ENCODE measurements around the gene KCTD5. TPM values are rescaled to one million over a fixed set of nuclear protein-coding genes. Genes with fewer than 3 reads are reported as not detected.
A peak's percentile ranks its signal among the peaks of the same experiment; 100 is the strongest.
"Not testable (repeated sequence)": the region's sequence is repeated elsewhere in the genome, so short reads cannot be mapped to it uniquely, and the experiment has no call there.

The KCTD5 gene
- total RNA-seq, 1 experiment from 2014 or later, result 27.8 TPM

DNA sequence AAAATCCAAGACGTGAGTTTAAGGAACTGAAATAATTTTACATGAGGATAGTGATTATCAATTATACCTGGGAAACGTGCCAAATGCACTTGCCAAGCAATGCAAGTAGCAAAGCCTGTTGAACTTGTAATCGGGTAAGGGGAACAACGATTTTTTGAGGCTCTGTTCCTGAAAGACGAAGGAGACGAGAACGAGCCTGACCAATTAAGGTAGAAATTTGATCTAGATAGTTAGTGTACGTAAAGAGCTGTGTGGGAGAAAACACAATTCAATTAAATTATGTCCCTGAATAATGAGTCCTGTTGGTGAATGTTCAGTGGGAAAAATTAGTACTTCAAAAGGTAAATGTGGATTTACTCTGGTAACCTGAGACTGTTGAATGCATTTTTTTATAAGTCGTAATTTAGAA, 17.7 kb upstream of the KCTD5 start (continued):
- TF ChIP-seq, protein P1, sequence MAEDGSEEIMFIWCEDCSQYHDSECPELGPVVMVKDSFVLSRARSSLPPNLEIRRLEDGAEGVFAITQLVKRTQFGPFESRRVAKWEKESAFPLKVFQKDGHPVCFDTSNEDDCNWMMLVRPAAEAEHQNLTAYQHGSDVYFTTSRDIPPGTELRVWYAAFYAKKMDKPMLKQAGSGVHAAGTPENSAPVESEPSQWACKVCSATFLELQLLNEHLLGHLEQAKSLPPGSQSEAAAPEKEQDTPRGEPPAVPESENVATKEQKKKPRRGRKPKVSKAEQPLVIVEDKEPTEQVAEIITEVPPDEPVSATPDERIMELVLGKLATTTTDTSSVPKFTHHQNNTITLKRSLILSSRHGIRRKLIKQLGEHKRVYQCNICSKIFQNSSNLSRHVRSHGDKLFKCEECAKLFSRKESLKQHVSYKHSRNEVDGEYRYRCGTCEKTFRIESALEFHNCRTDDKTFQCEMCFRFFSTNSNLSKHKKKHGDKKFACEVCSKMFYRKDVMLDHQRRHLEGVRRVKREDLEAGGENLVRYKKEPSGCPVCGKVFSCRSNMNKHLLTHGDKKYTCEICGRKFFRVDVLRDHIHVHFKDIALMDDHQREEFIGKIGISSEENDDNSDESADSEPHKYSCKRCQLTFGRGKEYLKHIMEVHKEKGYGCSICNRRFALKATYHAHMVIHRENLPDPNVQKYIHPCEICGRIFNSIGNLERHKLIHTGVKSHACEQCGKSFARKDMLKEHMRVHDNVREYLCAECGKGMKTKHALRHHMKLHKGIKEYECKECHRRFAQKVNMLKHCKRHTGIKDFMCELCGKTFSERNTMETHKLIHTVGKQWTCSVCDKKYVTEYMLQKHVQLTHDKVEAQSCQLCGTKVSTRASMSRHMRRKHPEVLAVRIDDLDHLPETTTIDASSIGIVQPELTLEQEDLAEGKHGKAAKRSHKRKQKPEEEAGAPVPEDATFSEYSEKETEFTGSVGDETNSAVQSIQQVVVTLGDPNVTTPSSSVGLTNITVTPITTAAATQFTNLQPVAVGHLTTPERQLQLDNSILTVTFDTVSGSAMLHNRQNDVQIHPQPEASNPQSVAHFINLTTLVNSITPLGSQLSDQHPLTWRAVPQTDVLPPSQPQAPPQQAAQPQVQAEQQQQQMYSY (CRISPR knock-in tag; IDR thresholded peaks at IDR 0.05), result no peak
- no peak for TF ChIP-seq CREB1 (CRISPR knock-in tag; IDR thresholded peaks at IDR 0.05)
- TF ChIP-seq, protein P2, sequence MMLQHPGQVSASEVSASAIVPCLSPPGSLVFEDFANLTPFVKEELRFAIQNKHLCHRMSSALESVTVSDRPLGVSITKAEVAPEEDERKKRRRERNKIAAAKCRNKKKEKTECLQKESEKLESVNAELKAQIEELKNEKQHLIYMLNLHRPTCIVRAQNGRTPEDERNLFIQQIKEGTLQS (CRISPR knock-in tag; conservative IDR thresholded peaks at IDR 0.05), result no peak
- no peak for TF ChIP-seq FOXJ3 (CRISPR knock-in tag; IDR thresholded peaks at IDR 0.05; ENCODE audit: borderline replicate concordance)
- TF ChIP-seq, protein P3, sequence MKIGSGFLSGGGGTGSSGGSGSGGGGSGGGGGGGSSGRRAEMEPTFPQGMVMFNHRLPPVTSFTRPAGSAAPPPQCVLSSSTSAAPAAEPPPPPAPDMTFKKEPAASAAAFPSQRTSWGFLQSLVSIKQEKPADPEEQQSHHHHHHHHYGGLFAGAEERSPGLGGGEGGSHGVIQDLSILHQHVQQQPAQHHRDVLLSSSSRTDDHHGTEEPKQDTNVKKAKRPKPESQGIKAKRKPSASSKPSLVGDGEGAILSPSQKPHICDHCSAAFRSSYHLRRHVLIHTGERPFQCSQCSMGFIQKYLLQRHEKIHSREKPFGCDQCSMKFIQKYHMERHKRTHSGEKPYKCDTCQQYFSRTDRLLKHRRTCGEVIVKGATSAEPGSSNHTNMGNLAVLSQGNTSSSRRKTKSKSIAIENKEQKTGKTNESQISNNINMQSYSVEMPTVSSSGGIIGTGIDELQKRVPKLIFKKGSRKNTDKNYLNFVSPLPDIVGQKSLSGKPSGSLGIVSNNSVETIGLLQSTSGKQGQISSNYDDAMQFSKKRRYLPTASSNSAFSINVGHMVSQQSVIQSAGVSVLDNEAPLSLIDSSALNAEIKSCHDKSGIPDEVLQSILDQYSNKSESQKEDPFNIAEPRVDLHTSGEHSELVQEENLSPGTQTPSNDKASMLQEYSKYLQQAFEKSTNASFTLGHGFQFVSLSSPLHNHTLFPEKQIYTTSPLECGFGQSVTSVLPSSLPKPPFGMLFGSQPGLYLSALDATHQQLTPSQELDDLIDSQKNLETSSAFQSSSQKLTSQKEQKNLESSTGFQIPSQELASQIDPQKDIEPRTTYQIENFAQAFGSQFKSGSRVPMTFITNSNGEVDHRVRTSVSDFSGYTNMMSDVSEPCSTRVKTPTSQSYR (CRISPR knock-in tag; IDR thresholded peaks at IDR 0.05), result no peak
- TF ChIP-seq, protein P4, sequence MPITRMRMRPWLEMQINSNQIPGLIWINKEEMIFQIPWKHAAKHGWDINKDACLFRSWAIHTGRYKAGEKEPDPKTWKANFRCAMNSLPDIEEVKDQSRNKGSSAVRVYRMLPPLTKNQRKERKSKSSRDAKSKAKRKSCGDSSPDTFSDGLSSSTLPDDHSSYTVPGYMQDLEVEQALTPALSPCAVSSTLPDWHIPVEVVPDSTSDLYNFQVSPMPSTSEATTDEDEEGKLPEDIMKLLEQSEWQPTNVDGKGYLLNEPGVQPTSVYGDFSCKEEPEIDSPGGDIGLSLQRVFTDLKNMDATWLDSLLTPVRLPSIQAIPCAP (CRISPR knock-in tag; IDR thresholded peaks at IDR 0.05), result no peak
- no peak for TF ChIP-seq ZBTB21 (CRISPR knock-in tag; IDR thresholded peaks at IDR 0.05; ENCODE audit: borderline replicate concordance)
- TF ChIP-seq, protein P5, sequence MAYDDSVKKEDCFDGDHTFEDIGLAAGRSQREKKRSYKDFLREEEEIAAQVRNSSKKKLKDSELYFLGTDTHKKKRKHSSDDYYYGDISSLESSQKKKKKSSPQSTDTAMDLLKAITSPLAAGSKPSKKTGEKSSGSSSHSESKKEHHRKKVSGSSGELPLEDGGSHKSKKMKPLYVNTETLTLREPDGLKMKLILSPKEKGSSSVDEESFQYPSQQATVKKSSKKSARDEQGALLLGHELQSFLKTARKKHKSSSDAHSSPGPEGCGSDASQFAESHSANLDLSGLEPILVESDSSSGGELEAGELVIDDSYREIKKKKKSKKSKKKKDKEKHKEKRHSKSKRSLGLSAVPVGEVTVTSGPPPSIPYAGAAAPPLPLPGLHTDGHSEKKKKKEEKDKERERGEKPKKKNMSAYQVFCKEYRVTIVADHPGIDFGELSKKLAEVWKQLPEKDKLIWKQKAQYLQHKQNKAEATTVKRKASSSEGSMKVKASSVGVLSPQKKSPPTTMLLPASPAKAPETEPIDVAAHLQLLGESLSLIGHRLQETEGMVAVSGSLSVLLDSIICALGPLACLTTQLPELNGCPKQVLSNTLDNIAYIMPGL (CRISPR knock-in tag; IDR thresholded peaks at IDR 0.05), result no peak
- TF ChIP-seq ZNF232 (CRISPR knock-in tag; IDR thresholded peaks at IDR 0.05), result no peak

DNA sequence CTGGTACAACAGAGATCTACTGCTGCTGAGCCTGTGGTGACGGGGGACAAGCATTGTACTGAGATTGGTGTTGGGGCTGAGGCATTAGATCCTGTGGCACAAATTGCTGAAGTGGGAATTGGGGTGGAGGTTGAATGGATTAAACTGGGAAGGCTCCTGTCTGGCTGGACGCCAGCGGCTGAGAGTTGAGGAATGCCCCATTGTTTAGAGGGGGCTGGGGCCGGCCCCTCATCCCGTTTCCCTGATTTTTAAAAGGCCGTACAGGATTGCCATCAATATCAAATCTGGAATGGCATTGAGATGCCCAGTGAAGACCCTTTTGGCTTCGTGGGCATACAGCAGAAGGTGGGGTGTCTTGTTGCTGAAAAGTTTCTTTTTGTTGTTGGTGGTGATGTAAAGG, 15.7 kb upstream of the KCTD5 start:
- POLR2A ChIA-PET, H3K9me3 Mint-ChIP-seq: not testable (repeated sequence)

DNA sequence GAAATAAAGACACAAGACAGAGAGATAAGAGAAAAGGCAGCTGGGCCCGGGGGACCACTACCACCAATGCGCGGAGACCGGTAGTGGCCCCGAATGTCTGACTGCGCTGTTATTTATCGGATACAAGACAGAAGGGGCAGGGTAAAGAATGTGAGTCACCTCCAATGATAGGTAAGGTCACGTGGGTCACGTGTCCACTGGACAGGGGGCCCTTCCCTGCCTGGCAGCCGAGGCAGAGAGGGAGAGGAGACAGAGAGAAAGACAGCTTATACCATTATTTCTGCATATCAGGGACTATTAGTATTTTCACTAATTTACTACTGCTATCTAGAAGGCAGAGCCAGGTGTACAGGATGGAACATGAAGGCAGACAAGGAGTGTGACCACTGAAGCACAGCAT, 12.7 kb upstream of the KCTD5 start:
- H3K4me1 Mint-ChIP-seq, result peaks cover 13% of the 10 kb centered on the region
- POLR2A ChIA-PET; H3K9me3 Mint-ChIP-seq; H3K27me3 Mint-ChIP-seq (ENCODE audit: low read depth); H3K4me3 Mint-ChIP-seq; ATAC-seq; H3K36me3 Mint-ChIP-seq; DNase-seq (ENCODE audit: low spot score); H3K27ac Mint-ChIP-seq: not testable (repeated sequence)
- CTCF ChIA-PET, result interaction anchor here (0.6 to 0.9 kb wide), 2 partner anchors 76 to 213 kb away, joined by 3 read pairs; partner anchors contain the start of gene FLYWCH2

More for the DNA sequence above, 15.7 kb upstream of the KCTD5 start:
- H3K27ac Mint-ChIP-seq; DNase-seq (ENCODE audit: low spot score); H3K4me1 Mint-ChIP-seq; H3K36me3 Mint-ChIP-seq; ATAC-seq; H3K4me3 Mint-ChIP-seq; H3K27me3 Mint-ChIP-seq (ENCODE audit: low read depth); CTCF ChIA-PET: not testable (repeated sequence)

DNA sequence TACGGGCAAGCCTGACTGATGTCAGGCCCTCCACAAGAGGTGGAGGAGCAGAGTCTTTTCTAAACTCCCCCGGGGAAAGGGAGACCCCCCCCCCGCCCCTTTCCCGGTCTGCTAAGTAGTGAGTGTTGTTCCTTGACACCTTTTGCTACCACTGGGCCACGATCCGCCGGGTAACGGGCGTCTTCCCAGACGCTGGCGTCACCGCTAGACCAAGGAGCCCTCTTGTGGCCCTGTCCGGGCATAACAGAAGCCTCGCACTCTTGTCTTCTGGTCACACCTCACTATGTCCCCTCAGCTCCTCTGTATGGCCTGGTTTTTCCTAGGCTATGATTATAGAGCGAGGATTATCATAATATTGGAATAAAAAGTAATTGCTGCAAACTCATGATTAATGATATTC, 12.3 kb upstream of the KCTD5 start:
- POLR2A ChIA-PET, H3K9me3 Mint-ChIP-seq: not testable (repeated sequence)
- CTCF ChIA-PET, result interaction anchor here (0.6 to 0.9 kb wide), 2 partner anchors 76 to 213 kb away, joined by 3 read pairs; partner anchors contain the start of gene FLYWCH2

DNA sequence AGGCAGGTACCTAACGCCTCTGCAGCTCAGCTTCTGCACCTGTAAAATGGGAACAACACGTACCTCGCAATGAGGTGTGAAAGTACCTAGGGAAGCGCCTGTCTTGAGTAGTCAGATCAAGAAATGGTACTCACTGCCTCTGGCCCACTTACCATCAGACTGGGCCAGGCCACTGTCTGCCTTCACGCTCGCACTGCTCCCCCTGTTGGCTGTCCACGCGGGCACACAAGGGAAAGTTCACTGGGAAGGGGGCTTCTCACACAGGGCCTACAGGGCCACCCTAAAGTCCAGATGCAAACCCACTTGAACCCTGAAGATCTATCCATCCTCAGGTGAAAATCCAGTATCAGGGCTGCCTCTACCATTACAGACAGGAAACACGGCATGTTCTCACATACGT, 11.1 kb upstream of the KCTD5 start:
- H3K9me3 Mint-ChIP-seq; H3K36me3 Mint-ChIP-seq; H3K27ac Mint-ChIP-seq; CTCF ChIA-PET; H3K27me3 Mint-ChIP-seq (ENCODE audit: low read depth); POLR2A ChIA-PET; H3K4me1 Mint-ChIP-seq: not testable (repeated sequence)
- DNase-seq (ENCODE audit: low spot score), result peak; percentile 65
- peak overlapping the region; percentile 70 for H3K4me3 Mint-ChIP-seq
- ATAC-seq, result peak; percentile 22; the same call in 1 of the 2 replicates

More for the DNA sequence above, 12.3 kb upstream of the KCTD5 start:
- not testable (repeated sequence) for H3K27me3 Mint-ChIP-seq (ENCODE audit: low read depth); H3K27ac Mint-ChIP-seq; H3K36me3 Mint-ChIP-seq; ATAC-seq; H3K4me3 Mint-ChIP-seq
- DNase-seq (ENCODE audit: low spot score), result peak; percentile 84
- TF ChIP-seq, protein P6, sequence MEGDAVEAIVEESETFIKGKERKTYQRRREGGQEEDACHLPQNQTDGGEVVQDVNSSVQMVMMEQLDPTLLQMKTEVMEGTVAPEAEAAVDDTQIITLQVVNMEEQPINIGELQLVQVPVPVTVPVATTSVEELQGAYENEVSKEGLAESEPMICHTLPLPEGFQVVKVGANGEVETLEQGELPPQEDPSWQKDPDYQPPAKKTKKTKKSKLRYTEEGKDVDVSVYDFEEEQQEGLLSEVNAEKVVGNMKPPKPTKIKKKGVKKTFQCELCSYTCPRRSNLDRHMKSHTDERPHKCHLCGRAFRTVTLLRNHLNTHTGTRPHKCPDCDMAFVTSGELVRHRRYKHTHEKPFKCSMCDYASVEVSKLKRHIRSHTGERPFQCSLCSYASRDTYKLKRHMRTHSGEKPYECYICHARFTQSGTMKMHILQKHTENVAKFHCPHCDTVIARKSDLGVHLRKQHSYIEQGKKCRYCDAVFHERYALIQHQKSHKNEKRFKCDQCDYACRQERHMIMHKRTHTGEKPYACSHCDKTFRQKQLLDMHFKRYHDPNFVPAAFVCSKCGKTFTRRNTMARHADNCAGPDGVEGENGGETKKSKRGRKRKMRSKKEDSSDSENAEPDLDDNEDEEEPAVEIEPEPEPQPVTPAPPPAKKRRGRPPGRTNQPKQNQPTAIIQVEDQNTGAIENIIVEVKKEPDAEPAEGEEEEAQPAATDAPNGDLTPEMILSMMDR (IDR thresholded peaks at IDR 0.05), result peak; percentile 43; the same call in 1 of the 2 replicates
- peaks cover 13% of the 10 kb centered on the region for H3K4me1 Mint-ChIP-seq
